Endothelial cell of umbilical vein (primary cell): ENCODE results near the gene KRTAP6-2. TPM values are rescaled to one million over a fixed set of nuclear protein-coding genes. Genes with fewer than 3 reads are reported as not detected.

ENCODE experiments used
- BruUV-seq: library from RNA; stranded (reverse); fragments of 400-500 nt; replicated peaks from 2 replicates; lab custom pipeline; 2021; lab: Mats Ljungman, UMichigan
- CTCF ChIA-PET: fragments of 300-600, 350-600 bp; sonication (Branson Sonifier 250); formaldehyde crosslinking; loops from one replicate; lab custom pipeline; 2021; ENCODE audit warnings: antibody characterized with exemption, inconsistent platforms; lab: Charles Lee
- POLR2A ChIA-PET: fragments of 300-600, 350-600 bp; sonication (Branson Sonifier 250); formaldehyde crosslinking; loops from one replicate; lab custom pipeline; 2021; ENCODE audit warnings: antibody characterized with exemption, inconsistent platforms; lab: Charles Lee
- DNase-seq: peaks from one replicate; pipeline ENCODE4 v3.0.0-alpha.2; 2011; ENCODE audit warnings: low read depth, low spot score
- FAIRE-seq: peaks from 2 replicates; lab custom pipeline; 2011; peaks lifted over from hg19 to GRCh38; lab: Jason Lieb, UNC
- H2AFZ ChIP-seq: 2 replicates; pipeline ENCODE4 v1.6.0; 2012; ENCODE audit warnings: low read depth, low read length, control low read depth, inconsistent platforms
- H3K27ac ChIP-seq: 2 replicates; pipeline ENCODE4 v1.5.1; 2011; ENCODE audit warnings: low read depth, mild to moderate bottlenecking, control low read depth, low read length, moderate library complexity; ENCODE audit not compliant: insufficient read depth
- H3K27me3 ChIP-seq, 2 experiments: 2 replicates each; pipeline versions ENCODE4 v1.6.0 to v1.6.1; 2011; ENCODE audit warnings: low read length in 2 of 2, mixed read lengths in 1 of 2; ENCODE audit not compliant: control insufficient read depth in 2 of 2, insufficient read depth in 2 of 2
- H3K36me3 ChIP-seq, 2 experiments: 2 replicates in 1 of 2; 3 replicates in 1 of 2; pipeline ENCODE4 v1.5.1; 2011; ENCODE audit warnings: low read length in 2 of 2, mild to moderate bottlenecking in 1 of 2, moderate library complexity in 1 of 2; ENCODE audit not compliant: control insufficient read depth in 2 of 2, insufficient read depth in 2 of 2; ENCODE audit errors: extremely low read depth in 1 of 2
- H3K4me1 ChIP-seq: 3 replicates; pipeline ENCODE4 v1.5.1; 2011; ENCODE audit warnings: mild to moderate bottlenecking, low read length; ENCODE audit not compliant: control insufficient read depth, insufficient read depth; ENCODE audit errors: extremely low read depth
- H3K4me2 ChIP-seq: 2 replicates; pipeline ENCODE4 v1.6.1; 2011; ENCODE audit warnings: low read length, control low read depth, mixed read lengths; ENCODE audit not compliant: insufficient read depth
- H3K4me3 ChIP-seq, 3 experiments: fragments of 200-600 bp in 1 of 3; sonication (generic), shearing (Covaris generic) in 1 of 3; replicated peaks in 1 of 3; 2 replicates each; pipeline ENCODE4 v1.5.1; 2011 to 2016; ENCODE audit warnings: control low read depth in 3 of 3, low read length in 3 of 3, mild to moderate bottlenecking in 2 of 3, inconsistent platforms in 1 of 3, low read depth in 1 of 3, moderate library complexity in 1 of 3; ENCODE audit not compliant: insufficient read depth in 1 of 3
- H3K79me2 ChIP-seq: 2 replicates; pipeline ENCODE4 v1.6.0; 2012; ENCODE audit warnings: low read length, inconsistent platforms; ENCODE audit not compliant: control insufficient read depth, insufficient read depth
- H3K9ac ChIP-seq: replicated peaks from 2 replicates; pipeline ENCODE3; 2011; ENCODE audit warnings: low read length, control low read depth; ENCODE audit not compliant: insufficient read depth; ENCODE audit errors: extremely low read depth
- H3K9me1 ChIP-seq: replicated peaks from 3 replicates; pipeline ENCODE4 v1.6.0; 2011; ENCODE audit warnings: mild to moderate bottlenecking, low read length; ENCODE audit not compliant: control insufficient read depth, insufficient read depth; ENCODE audit errors: extremely low read depth
- H3K9me3 ChIP-seq: replicated peaks from 2 replicates; pipeline ENCODE4 v1.5.1; 2012; ENCODE audit warnings: low read length, inconsistent platforms; ENCODE audit not compliant: control insufficient read depth, insufficient read depth
- H4K20me1 ChIP-seq: replicated peaks from 2 replicates; pipeline ENCODE3; 2011; ENCODE audit warnings: mild to moderate bottlenecking, low read length; ENCODE audit not compliant: control insufficient read depth, insufficient read depth; ENCODE audit errors: extremely low read depth
- CTCF ChIP-seq, 2 donors: IDR thresholded peaks; 1 replicate in 1 of 2; 2 replicates in 1 of 2; pipeline ENCODE4 v1.5.1; 2011; ENCODE audit warnings: low read length in 2 of 2, mild to moderate bottlenecking in 2 of 2, moderate library complexity in 2 of 2, control low read depth in 1 of 2, inconsistent platforms in 1 of 2, low read depth in 1 of 2; ENCODE audit not compliant: insufficient read depth in 1 of 2; ENCODE audit errors: extremely low read depth in 1 of 2
- EZH2 ChIP-seq: IDR thresholded peaks from 2 replicates; pipeline ENCODE4 v1.6.1; 2012; ENCODE audit warnings: borderline replicate concordance, low read depth, mild to moderate bottlenecking, moderate library complexity, low read length, inconsistent platforms; ENCODE audit not compliant: severe bottlenecking
- FOS ChIP-seq: IDR thresholded peaks from 2 replicates; pipeline ENCODE4 v1.6.1; 2011; ENCODE audit warnings: mild to moderate bottlenecking, low read length, moderate library complexity, borderline replicate concordance; ENCODE audit not compliant: insufficient read depth
- GATA2 ChIP-seq: IDR thresholded peaks from 2 replicates; pipeline ENCODE4 v1.7.0; 2011; ENCODE audit warnings: low read depth, mild to moderate bottlenecking, moderate library complexity, mixed read lengths, low read length; ENCODE audit not compliant: insufficient read length, insufficient read depth
- JUN ChIP-seq: IDR thresholded peaks from 2 replicates; pipeline ENCODE4 v1.6.1; 2011; ENCODE audit warnings: borderline replicate concordance, low read depth; ENCODE audit not compliant: insufficient read length, insufficient read depth
- MAX ChIP-seq: IDR thresholded peaks from 2 replicates; pipeline ENCODE4 v1.6.1; 2011; ENCODE audit not compliant: insufficient read depth, insufficient read length
- MYC ChIP-seq: IDR thresholded peaks from one replicate; pipeline ENCODE4 v1.6.1; 2011; ENCODE audit warnings: mild to moderate bottlenecking, low read depth, low read length
- POLR2A ChIP-seq: IDR thresholded peaks from 2 replicates; pipeline ENCODE4 v1.6.1; 2012; ENCODE audit warnings: low read depth, mild to moderate bottlenecking, control low read depth, low read length
- POLR2AphosphoS5 ChIP-seq: IDR thresholded peaks from 2 replicates; pipeline ENCODE4 v1.6.1; 2012; ENCODE audit warnings: low read depth, mild to moderate bottlenecking, control low read depth, low read length, moderate library complexity; ENCODE audit not compliant: insufficient read depth
- dilution Hi-C: fragments of 300-500 bp; cut with MboI; formaldehyde crosslinking; loops from one replicate; pipeline ENCODE4 v1.15.0; 2019; ENCODE audit warnings: low sequenced_read_pairs; ENCODE audit not compliant: extremely low pct_ligation_motif_present
- intact Hi-C: fragments of 100-400 bp; cut with micrococcal nuclease; formaldehyde crosslinking; loops from one replicate; pipeline ENCODE4 v1.10.0; 2022
- polyA plus RNA-seq, 4 experiments: library from polyadenylated mRNA; depleted of rRNA in 3 of 4; stranded (reverse) in 3 of 4; unstranded in 1 of 4; fragments of >200 nt; gene quantifications; 2 replicates each; pipeline versions ENCODE4 v1.2.1 to v1.2.3, GENCODE V29; 2011 to 2012; ENCODE audit warnings: missing spikeins in 1 of 4
- total RNA-seq: library from RNA; stranded (reverse); gene quantifications from 2 replicates; pipeline ENCODE4 v1.2.3, GENCODE V29; 2021

Gene KRTAP6-2
- total and polyA plus RNA-seq, 2 donors (not counting 3 experiments of a cell fraction or from before 2014, with no cell fraction given), result not detected

- TF ChIP-seq GATA2, result no peak
- no peak for TF ChIP-seq MYC
- no peak for TF ChIP-seq POLR2AphosphoS5
- no peak for TF ChIP-seq JUN
- no peak for TF ChIP-seq POLR2A
- TF ChIP-seq CTCF (IDR thresholded peaks at IDR 0.05; ENCODE audit: extremely low read depth in 1 of 2, insufficient read depth in 1 of 2, low read depth in 1 of 2, low read length in 2 of 2), result no peak
- TF ChIP-seq FOS, result no peak
- TF ChIP-seq EZH2, result no peak
- TF ChIP-seq MAX, result no peak
- dilution Hi-C loops (no loop called here), intact Hi-C loops (no loop called here)
- H3K9ac ChIP-seq, result no peak overlapping the region
- ChIA-PET CTCF (no interaction called here), POLR2A (no interaction called here)
- DNase-seq (no peak), FAIRE-seq (no peak)
- no peak overlapping the region for H2AFZ ChIP-seq
- BruUV-seq, result no TSS peak
- no peaks in the 10 kb centered on the region for H3K79me2 ChIP-seq
- no peak overlapping the region for H3K27ac ChIP-seq
- H3K36me3 ChIP-seq, result no peaks in the 10 kb centered on the region
- no peak overlapping the region for H3K4me2 ChIP-seq
- H3K4me3 ChIP-seq, result no peak overlapping the region
- no peaks in the 10 kb centered on the region for H3K27me3 ChIP-seq
- H4K20me1 ChIP-seq, result no peaks in the 10 kb centered on the region
- no peaks in the 10 kb centered on the region for H3K4me1 ChIP-seq
- no peaks in the 10 kb centered on the region for H3K9me1 ChIP-seq
- H3K9me3 ChIP-seq, result peaks cover 11% of the 10 kb centered on the region
Measured at GRCh38 chr21:30628109-30628508, 29.4 kb upstream of the KRTAP6-2 start.
